GM19238 (cell line): ENCODE measurements around the gene DENND2D.
"Not testable (repeated sequence)": the region's sequence is repeated elsewhere in the genome, so short reads cannot be mapped to it uniquely, and the experiment has no call there.

Experiments used
- DNase-seq: peaks from one replicate; pipeline ENCODE4 v3.0.0; 2011; ENCODE audit warnings: low spot score; ENCODE audit not compliant: insufficient read length

DENND2D gene

DNA sequence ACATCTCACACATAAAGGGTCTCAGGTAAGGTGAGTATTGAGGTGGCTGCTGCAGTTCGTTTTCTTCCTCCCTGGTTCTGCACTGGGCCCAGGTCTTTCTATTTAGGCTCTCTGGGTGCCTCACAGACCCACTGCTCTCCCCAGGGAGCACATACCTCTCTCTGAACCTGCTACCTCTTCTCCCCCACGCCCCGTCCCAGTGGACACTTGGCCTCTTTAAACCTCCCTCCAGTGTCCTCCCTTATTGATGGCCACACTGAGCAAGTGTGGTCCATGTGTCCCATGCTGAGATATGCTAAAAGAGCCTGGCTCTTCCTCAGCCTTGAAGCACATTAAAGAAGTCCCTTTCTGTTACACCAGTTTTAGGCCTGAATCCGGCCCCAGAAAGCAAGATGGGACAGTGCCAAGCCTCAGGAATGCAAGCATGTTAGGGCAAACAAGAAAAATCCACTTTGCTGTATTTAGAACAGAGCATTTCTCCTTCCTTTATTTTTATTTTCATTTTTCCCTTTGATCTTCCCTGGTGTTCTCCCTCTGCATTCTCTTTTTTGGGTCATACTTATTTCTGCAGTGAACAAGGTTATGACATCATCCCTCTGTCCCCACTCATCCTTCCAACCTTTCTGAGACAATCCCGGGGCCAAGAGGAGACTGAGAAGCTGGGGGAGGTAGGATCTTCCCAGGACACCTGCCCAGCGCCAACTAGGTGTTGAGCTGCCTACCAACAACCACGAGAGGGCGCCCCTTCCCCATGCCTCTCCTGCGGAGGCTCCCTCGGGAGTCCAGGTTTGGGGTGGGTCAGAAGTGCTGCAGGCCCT is 22.1 kb upstream of the DENND2D start:
- DNase-seq, result peak; percentile 55

DNA sequence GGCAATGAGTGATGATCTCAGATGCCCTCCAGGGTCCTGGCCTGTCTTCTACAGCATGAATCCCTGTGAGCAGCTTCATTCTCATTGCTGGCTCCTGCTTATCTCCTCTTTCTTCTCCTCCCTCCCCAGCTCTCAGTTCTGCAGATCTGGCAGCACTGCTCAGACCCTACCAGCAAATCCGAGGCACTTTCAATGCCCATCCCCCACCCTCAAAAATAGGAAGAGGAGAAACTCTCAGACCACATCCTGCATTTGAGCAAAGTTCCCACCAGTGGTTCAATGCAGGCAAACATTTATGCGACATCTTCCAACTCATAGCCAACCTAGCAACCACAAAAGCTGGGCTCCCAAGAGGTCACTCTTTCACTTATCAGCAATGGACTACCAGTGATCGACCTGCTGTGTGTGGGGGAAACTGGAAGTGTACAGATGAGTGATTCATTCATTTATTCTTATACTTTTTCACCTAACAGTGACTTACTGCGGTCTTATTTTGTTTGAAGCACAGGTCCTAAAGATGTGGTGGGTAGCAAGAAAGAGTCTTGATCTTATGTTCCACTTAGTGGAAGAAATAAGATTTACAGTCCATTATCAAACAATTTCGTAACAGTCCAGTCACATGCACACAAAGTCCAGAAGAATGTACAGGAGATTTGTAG is 21.3 kb upstream of the DENND2D start:
- no peak for DNase-seq

DNA sequence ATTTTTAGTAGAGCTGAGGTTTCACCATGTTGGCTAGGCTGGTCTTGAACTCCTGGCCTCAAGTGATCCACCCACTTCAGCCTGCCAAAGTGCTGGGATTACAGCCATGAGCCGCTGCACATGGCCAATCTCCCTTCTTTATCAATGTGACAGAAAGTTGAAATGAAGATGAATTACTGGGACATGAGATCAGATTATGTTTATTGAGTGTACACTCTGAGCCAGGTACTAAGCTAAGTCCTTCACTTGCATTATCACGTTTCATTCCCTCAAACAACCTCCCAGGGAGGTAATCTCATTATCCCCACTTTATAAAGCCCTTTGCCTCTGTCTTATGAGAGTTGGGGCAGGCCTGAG is 20.8 kb upstream of the DENND2D start:
- no peak for DNase-seq

DNA sequence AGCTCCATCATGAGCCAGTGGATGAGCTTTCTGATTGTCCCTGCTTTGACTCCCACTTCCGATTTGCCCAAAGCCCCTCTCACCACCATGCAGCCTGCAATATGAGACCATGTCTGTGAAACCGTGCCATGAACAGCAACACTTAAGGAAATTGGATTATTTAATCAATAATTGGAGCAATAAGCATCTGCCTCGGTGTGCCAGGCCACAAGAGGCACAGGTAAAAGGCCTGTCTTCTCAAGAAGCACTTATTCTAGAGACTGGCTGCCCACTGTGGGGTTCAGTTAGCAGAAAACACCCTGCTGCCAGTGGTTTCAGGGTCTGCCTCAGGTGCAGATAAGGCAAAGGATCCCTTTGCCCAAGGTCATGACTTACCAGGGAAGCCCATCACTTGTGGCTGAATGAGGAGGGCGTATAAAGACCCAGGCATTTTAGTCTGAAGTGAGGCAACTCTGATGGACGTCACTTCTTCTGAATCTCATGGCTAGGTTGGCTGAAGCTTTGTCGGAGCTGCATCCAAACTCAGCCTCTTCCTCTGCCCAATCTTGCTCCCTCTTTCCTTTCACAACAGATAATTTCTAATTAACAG is 19.9 kb upstream of the DENND2D start:
- no peak for DNase-seq

DNA sequence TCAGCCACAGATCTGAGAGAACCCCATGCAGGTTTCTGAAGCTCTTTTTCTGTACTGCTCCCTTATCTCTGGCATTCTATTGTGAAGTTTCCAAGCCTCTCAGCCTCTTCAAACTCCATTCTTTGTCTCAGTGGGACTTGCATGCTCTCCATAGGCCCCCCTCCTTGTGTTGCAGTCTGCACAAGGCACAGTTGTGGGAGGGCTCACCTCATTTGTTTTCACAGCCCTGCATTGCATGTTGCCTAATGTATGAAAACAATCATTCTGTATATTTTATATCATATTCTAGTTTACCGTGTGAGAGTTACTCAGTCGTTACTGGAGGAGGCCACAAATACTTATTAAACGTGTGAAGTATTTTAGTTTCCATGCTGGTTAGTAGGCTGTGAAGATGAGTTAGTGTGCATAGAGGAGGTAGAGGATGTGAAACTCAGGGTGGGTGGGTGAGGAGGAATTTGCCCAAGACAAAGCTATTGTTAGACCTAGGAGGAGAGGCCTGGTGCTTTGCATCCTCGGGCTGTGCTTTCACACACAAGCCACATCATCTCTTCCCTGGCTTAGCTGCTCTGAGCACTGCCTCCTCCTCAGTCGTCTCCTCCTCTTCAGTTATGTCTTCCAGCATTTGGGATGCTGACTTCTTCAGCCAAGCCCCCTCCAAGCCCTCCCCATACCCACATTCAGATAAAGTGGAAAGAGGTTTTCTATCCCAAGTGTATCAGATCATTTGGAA is 19.3 kb upstream of the DENND2D start:
- DNase-seq, result no peak

DNA sequence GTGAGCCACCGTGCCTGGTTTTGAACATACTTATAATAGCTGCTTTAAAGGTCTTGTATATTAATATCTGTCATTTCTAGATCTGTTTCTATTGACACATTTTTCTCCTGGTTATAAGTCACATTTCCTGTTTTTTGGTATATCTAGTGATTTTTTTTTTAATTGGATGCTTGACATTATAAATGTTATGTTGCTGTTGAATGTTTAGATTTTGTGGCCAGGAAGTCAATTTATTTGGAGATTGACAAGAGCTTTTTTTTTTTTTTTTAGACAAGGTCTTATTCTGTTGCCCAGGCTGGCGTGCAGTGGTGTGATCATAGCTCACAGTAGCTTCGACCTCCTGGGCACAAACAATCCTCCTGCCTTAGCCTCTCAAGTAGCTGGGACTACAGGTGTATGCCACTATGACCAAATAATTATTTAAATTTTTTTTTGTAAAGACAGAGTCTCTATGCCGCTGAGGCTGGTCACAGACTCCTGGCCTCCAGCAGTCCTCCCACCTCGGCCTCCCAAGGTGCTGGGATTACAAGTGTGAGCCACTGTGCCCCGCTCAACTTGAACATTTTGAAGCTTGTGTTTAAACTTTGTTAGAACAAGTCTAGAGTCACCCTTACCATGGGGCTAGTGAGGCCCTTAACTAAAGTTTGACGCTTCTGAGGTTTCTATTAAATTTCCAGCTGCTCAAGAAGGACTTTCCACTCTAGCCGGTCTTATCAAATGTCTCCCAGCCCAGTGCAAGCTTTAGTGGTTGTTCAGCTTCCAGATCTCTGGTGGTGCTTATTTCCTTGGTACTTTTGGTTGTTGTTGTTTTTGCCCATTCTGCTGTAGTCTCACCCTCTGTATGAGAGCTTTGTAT is 18.5 kb upstream of the DENND2D start:
- no peak for DNase-seq

DNA sequence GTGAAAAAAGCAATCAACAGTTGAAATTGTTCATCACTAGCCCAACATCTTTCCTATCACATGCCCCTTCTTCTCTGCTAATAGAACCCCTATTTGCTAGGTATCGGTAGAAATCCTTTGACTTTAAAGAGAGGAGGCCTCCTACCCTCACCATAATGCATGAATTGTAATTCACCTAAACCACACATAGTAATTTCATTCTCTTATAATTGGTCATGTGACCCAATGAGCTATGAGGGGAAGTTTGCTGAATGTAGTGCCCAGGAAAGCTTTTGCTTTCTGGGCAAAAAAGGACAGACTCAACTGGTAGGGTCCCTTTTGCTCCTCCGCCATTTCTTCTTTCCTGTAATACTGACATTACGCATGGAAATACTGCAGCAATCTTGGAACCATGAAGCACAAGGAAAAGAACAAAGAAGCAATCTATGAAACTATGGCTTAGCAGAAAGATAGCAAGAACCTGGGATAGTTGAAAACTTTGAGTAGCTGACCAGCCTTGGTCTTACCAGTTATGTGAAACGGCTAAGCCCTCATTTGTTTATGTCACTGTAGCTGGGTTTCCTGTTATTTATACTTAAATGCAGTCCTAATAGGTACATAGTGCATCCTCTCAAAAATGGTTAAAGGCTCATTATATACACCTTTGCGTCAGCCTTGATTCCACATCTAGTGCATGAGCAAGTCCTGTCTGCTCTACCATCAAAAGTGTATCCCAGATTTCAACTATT is 16.9 kb upstream of the DENND2D start:
- DNase-seq, result no peak

DNA sequence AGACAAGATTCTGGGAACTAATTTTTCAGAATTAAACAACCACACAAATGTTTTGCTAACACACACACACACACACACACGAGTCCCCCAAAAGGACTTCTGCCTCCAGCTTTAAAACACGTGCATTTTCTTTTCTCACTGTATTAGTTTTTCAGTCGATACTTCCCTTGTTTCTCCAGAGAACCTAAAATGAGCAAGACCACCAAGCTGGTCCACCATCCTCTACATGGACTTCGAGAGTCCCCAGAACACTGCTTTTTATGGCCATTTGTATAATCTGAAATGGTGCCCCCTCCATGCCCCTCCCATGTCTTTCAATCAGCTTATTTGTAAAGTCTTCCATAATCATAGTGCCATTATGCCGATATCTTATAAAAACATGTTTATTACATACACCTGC is 16.3 kb upstream of the DENND2D start:
- no peak for DNase-seq

DNA sequence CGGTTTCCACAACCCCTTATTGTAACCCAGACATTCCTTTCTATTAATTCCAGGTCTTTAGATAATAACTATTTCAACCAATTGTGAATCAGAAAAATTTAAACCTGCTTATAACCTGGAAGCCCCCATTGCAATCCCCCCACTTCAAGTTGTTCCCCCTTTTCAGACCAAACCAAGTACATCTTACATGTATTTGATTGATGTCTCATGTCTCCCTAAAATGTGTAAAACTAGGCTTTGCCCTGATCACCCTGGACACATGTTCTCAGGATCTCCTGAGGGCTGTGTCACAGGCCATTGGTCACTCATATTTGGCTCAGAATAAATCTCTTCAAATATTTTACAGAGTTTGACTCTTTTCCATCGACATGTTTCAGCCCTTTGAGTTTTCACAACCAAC is 14.8 kb upstream of the DENND2D start:
- not testable (repeated sequence) for DNase-seq

DNA sequence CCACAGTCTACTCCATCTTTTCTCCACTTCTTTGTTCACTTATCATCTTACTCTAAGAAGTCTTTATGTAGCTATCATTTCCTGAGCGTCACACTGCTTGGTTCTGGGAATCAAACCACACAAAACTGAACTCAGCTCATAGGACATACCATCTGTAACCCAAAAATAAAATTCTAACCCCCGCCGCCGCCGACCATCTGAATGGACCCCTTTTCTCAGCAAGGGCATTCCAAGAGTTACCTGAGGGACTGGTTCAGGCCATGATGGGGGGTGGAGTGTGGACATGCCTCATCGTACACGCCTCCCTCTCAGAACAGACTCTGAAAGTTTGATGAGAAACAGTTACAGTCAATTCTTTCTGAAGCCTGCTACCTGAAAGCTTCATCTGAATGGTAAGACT is 14.4 kb upstream of the DENND2D start:
- no peak for DNase-seq

DNA sequence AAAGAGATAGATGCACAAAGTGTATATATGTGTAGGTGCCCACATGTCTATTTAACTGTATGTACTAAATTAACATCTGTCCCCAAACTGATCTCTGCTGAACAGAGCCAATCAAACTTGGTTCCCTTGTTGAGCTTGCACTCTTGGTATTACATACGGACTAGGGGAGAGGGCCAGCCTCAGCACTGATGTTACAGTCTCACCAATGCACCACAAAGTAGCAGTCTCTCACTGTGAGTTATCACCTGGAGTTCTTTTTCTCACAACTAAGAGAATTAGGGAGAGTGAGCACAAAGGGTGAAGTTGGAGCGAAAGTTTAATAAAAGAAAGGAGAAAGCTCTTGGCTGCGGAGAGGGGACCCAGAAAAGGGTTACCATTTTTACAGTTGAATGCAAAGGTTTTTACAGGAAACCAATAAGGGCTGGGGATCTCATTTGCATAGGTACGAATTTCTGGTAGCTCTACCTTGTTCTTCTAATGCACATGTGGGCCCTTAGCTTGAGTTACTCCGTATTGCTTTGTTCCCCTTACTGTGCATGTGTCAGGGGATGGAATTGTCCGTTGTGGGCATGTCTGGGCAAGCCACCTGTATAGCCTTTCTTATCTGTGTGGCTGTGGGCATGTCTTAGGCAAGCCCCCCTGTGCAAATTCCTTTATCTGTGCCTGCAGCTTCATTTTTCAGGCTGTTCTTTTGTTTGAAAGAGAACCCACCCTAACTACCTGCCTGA is 13.8 kb upstream of the DENND2D start:
- DNase-seq, result no peak

DNA sequence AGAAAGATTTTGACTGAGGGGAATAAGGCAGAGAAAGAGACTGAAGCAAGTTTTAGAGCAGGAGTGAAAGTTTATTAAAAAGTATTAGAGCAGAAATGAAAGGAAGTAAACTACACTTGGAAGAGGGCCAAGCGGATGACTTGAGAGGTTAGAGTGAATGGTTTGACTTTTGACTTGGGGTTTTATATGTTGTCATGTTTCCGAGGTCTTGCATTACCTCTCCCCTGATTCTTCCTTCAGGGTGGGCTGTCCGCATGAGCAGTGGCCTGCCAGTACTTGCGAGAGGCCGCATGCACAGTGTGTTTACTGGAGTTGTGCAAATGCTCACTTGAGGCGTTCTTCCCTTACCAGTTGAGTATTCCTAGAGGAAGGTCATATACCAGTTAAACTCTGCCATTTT is 13.0 kb upstream of the DENND2D start:
- DNase-seq, result no peak

DNA sequence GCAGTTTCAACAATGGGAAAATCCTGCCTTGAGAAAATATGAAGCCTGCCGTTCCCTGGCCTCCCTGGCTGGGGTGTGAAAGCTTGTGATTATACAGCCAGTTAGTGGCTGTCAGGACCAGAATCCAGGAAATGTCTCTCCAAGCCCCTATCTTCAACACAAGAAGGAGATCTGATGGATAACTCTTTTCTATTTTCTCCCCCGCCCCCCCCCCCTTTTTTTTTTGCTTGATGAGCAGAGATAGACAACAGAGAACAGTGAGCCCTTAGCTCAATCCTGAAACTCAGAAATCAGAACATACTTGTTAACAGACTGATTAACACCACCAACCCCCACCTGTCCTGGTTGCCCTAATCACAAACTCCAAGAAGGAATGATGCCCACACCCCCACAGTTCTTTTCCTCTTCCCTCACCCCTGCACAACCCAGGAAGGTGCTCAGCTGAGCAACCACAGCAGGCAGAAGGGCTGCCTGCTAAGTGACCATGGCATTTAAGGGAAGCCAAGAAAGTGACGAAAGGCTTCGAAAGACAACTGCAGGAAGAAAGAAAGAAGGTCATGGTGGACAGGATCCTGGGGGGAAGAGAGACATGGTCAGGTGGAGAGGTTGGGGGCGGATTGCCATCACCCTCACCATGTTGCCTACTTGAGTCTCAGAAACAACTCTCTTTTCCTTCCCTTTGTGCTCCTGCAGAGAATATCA is 12.3 kb upstream of the DENND2D start:
- no peak for DNase-seq

DNA sequence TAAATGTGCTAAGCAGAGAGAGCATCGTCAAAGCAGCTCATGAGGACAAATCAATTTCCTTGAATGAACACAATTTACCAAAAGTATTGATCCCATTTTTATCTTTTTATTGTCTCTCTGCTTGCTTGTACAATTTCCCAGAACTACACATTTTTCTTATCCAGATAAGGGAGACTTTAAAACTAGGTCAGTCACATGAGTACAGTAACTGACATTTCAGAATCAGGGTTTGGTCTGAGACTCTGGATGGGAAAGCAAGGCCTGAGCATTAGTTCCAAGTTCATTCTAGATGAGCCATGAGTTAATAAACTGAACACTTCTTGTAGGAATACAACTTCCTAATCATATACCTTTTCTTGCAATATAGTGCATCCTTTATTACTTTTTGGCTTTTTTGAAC is 11.5 kb upstream of the DENND2D start:
- DNase-seq, result no peak

DNA sequence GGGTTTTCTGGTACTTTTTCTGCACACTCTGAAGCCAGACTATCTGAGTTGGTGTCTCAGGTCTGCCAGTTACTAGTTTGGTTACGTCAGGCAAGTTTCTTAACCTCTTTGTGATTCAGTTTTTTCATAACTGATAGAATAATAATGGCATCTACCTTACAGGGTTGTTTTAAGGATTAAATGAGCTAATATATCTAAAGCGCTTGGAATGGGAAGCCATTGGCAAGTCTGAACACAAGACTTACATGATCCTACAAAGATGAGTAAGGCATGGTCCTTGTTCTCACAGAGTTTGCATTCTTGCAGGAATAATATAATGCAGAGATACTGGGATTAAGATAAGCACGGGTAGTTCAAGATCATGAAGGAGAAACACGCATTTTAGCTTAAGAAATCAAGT is 9.2 kb upstream of the DENND2D start:
- no peak for DNase-seq

DNA sequence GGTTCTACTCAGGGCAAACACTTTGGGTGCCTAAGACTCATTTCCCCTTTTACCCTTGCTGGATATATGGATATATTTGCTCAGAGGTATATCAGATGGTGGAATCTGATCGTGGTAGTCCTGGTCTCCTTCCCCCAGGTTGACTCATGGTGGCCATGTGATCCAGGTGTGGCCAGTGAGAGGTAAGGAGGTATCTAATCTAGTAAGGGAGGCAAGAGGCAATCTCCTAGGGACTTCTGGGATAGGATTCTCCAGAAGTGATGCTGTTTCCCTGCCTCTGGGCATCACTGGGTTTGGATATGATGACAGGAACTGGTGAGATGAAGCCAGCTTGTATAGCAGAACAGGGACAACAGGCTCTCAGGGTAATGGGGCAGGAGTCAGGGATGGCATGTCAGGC is 8.5 kb upstream of the DENND2D start:
- no peak for DNase-seq

DNA sequence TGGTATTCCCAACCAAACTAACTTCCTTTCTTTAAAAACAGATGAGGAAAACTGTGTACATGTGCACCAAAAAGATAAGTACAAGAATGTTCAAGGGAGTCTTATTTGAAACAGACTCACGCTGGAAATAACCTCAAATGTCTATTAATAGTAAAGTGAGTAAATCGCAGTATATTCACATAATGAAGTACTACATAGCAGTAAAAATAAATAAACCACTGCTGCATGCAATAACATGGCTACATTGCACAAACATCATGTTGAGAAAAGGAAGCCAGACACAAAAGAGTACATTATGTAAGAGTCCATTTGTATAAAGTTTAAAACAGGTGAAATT is 5.2 kb upstream of the DENND2D start:
- no peak for DNase-seq

DNA sequence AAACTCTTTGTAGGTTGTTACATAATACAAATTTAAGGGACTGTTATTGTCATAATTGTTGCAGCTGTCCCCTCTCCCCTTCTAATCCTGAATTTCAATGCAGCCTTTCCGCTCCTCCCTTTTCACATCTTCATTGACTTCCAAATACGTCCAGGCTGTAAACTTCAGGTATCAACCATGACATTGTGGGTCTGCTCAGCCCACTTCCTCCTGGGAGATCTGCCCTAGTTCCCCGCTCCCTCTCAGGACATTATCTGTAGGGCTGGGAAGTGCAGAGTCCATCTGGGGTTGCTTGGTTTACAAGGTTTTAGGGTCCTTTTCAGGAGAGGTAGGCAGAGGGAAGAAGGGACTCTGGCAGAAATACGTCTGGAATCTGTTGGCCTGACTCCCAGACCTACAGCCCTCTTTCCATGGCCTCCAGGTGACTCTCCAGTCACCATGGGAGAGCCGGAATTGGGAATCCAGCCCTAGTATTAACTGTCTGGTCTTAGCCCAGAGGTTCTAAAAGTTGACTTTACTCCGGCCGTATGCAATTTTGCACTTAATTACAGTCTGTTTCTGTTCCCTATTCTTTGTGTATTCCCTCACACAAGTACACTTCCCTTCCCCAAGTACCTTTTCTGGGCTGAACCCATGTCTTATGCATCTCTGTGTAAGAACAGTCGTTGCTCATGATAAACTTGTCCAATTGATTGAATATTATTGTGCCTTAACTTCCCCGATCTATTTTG is 4.7 kb upstream of the DENND2D start:
- no peak for DNase-seq
